ENCODE data around the gene TTC23.

GRCh38 chr15:99180964-99181306 is 68.4 kb downstream of the TTC23 start:
- no peak for TF ChIP-seq ELF4 (IDR thresholded peaks at IDR 0.05)
- no peak for TF ChIP-seq FOXM1 (IDR thresholded peaks at IDR 0.05; ENCODE audit: borderline replicate concordance)
- TF ChIP-seq NFRKB (IDR thresholded peaks at IDR 0.05) = no peak
- TF ChIP-seq ZNF384 (IDR thresholded peaks at IDR 0.05) = no peak
- no peak for TF ChIP-seq HDGF (IDR thresholded peaks at IDR 0.05; ENCODE audit: borderline replicate concordance)

Measured in HEK293T (cell line).